Omental fat pad (tissue), 4 donors: ENCODE measurements around the gene SLAIN1. TPM values are rescaled to one million over a fixed set of nuclear protein-coding genes. Genes with fewer than 3 reads are reported as not detected.

Experiments used
- ATAC-seq: fragments of 150-250 bp; one replicate; pipeline ENCODE4 v1.9.1; 2016; ENCODE audit warnings: mild to moderate bottlenecking, moderate library complexity; ENCODE audit not compliant: low FRiP score
- DNase-seq: peaks from one replicate; pipeline ENCODE4 v3.0.0-alpha.2; 2019; ENCODE audit warnings: low spot score
- CTCF ChIP-seq, 3 donors: fragments of 450-650 bp; IDR thresholded peaks; one replicate each; pipeline ENCODE4 v1.5.1; 2016 to 2017; ENCODE audit warnings: antibody characterized with exemption in 3 of 3, mild to moderate bottlenecking in 3 of 3, moderate library complexity in 2 of 3
- total RNA-seq, 4 donors: library from RNA; depleted of rRNA; stranded (reverse); fragments of >200 nt; gene quantifications; one replicate each; pipeline ENCODE4 v1.1.0, GENCODE V29; 2016

Gene SLAIN1
- total RNA-seq, 4 donors from 2014 or later = 1.3 to 9.8 (median 4.9) TPM

- ATAC-seq (no peak), DNase-seq (no peak)
- TF ChIP-seq CTCF (IDR thresholded peaks at IDR 0.05) = no peak
These were observed 639 bp upstream of the SLAIN1 start for GRCh38 chr13:77696879-77697216.

- no peak for TF ChIP-seq CTCF (IDR thresholded peaks at IDR 0.05)
- ATAC-seq (peak; percentile 39), DNase-seq (no peak)
These were observed 943 bp downstream of the SLAIN1 start for GRCh38 chr13:77698201-77699058.

- DNase-seq (no peak), ATAC-seq (no peak)
- no peak for TF ChIP-seq CTCF (IDR thresholded peaks at IDR 0.05)
These were observed 1.7 kb downstream of the SLAIN1 start for GRCh38 chr13:77699059-77699680.

GRCh38 chr13:77701305-77701704, 3.8 kb downstream of the SLAIN1 start:
- ATAC-seq = no peak
- DNase-seq = no peak
- no peak for TF ChIP-seq CTCF (IDR thresholded peaks at IDR 0.05)

GRCh38 chr13:77702366-77702765, 4.9 kb downstream of the SLAIN1 start:
- no peak for TF ChIP-seq CTCF (IDR thresholded peaks at IDR 0.05)
- DNase-seq = no peak
- ATAC-seq = no peak

- ATAC-seq (no peak), DNase-seq (no peak)
- no peak for TF ChIP-seq CTCF (IDR thresholded peaks at IDR 0.05)
These were observed 5.9 kb downstream of the SLAIN1 start for GRCh38 chr13:77703408-77703807.
